Peyer's patch (tissue), 4 donors: ENCODE data around the gene BCAS1.

ENCODE experiments used
- CTCF ChIP-seq, 6 experiments: fragments of 450-650 bp in 4 of 6; fragments of 200-600 bp in 2 of 6; sonication (generic) in 1 of 6; IDR thresholded peaks; one replicate each; pipeline ENCODE4 v1.5.1; 2017 to 2019; ENCODE audit warnings: antibody characterized with exemption in 6 of 6, mild to moderate bottlenecking in 3 of 6, moderate library complexity in 1 of 6
- POLR2A ChIP-seq, 2 donors: fragments of 450-650 bp; IDR thresholded peaks; one replicate each; pipeline ENCODE4 v1.5.1; 2017; ENCODE audit warnings: antibody characterized with exemption in 2 of 2, mild to moderate bottlenecking in 2 of 2, moderate library complexity in 2 of 2

- TF ChIP-seq CTCF (IDR thresholded peaks at IDR 0.05) (no peak), POLR2A (IDR thresholded peaks at IDR 0.05) (no peak)
These were observed 46.3 kb upstream of the BCAS1 start for GRCh38 chr20:54116550-54117235.
